SJSA1 (cell line): ENCODE data around the gene FIZ1. TPM values are rescaled to one million over a fixed set of nuclear protein-coding genes. Genes with fewer than 3 reads are reported as not detected.
A peak's percentile ranks its signal among the peaks of the same experiment; 100 is the strongest.

Source experiments
- DNase-seq, 2 experiments: peaks; one replicate each; pipeline ENCODE4 v3.0.0-alpha.2; 2015 to 2020; ENCODE audit warnings: low spot score in 2 of 2, low read depth in 1 of 2
- H3K27ac ChIP-seq: fragments of 250-450 bp; sonication (Bioruptor Pico); 2 replicates; pipeline ENCODE4 v1.5.1; 2020; ENCODE audit warnings: mild to moderate bottlenecking, moderate library complexity
- H3K27me3 ChIP-seq: fragments of 250-450 bp; sonication (Bioruptor Pico); replicated peaks from 2 replicates; pipeline ENCODE4 v1.5.1; 2020; ENCODE audit warnings: mild to moderate bottlenecking, moderate library complexity
- H3K36me3 ChIP-seq: fragments of 250-450 bp; sonication (Bioruptor Pico); 2 replicates; pipeline ENCODE4 v1.5.1; 2020; ENCODE audit warnings: mild to moderate bottlenecking
- H3K4me1 ChIP-seq: fragments of 250-450 bp; sonication (Bioruptor Pico); replicated peaks from 2 replicates; pipeline ENCODE4 v1.6.1; 2021; ENCODE audit warnings: mild to moderate bottlenecking
- H3K4me3 ChIP-seq: fragments of 250-450 bp; sonication (Bioruptor Pico); 2 replicates; pipeline ENCODE4 v1.5.1; 2020; ENCODE audit warnings: mild to moderate bottlenecking
- H3K9me3 ChIP-seq: fragments of 250-450 bp; sonication (Bioruptor Pico); replicated peaks from 2 replicates; pipeline ENCODE4 v1.5.1; 2020; ENCODE audit warnings: mild to moderate bottlenecking
- total RNA-seq: library from RNA; depleted of rRNA; stranded (reverse); fragments of >200 nt; shearing (Covaris generic); gene quantifications from 2 replicates; pipeline ENCODE4 v1.2.3, GENCODE V29; 2014; rRNA removed

Gene FIZ1
- total RNA-seq, result 2.4 and 5.4 TPM in 2 replicates

GRCh38 chr19:55599468-55599841 lies at the start of gene FIZ1:
FIZ1 (minus strand) TSS chr19:55599517; CDS start chr19:55597865, 1,652 bp downstream.
- peak; percentile 98 to 100 for DNase-seq
- Histone ChIP-seq H3K9me3 (no peaks in the 10 kb centered on the region), H3K27ac (peak within 1 kb of the TSS; percentile 93), H3K36me3 (peaks cover 39% of the 10 kb centered on the region), H3K4me3 (peak within 1 kb of the TSS; percentile 64), H3K27me3 (no peaks in the 10 kb centered on the region), H3K4me1 (peaks cover 9% of the 10 kb centered on the region)

- peak overlapping the region; percentile 57 for H3K4me3 ChIP-seq
Observed at GRCh38 chr19:55648585-55649267, 49.4 kb upstream of the FIZ1 start.

GRCh38 chr19:55647732-55648584 lies 48.6 kb upstream of the FIZ1 start, which contains the start of gene CCDC106:
CCDC106 (plus strand) TSS chr19:55648212; CDS start chr19:55649047, 835 bp downstream.
- DNase-seq, result peak; percentile 67 to 69
- Histone ChIP-seq H3K9me3 (no peaks in the 10 kb centered on the region), H3K4me3 (peak within 1 kb of the TSS; percentile 57), H3K4me1 (peaks cover 27% of the 10 kb centered on the region), H3K36me3 (peaks cover 32% of the 10 kb centered on the region), H3K27ac (no peak within 1 kb of the TSS), H3K27me3 (no peaks in the 10 kb centered on the region)

More at GRCh38 chr19:55648585-55649267, 49.4 kb upstream of the FIZ1 start:
- peak in 1 of 2 experiments; percentile 40 for DNase-seq
- H3K27me3 ChIP-seq, result no peaks in the 10 kb centered on the region
- H3K27ac ChIP-seq, result no peak overlapping the region
- peaks cover 27% of the 10 kb centered on the region for H3K36me3 ChIP-seq
- peaks cover 26% of the 10 kb centered on the region for H3K4me1 ChIP-seq
- H3K9me3 ChIP-seq, result no peaks in the 10 kb centered on the region

GRCh38 chr19:55646889-55647731 lies 47.8 kb upstream of the FIZ1 start:
- DNase-seq, result no peak
- Histone ChIP-seq H3K36me3 (peaks cover 37% of the 10 kb centered on the region), H3K4me3 (no peak overlapping the region; the same call in 1 of the 2 replicates), H3K4me1 (peaks cover 35% of the 10 kb centered on the region), H3K27me3 (no peaks in the 10 kb centered on the region), H3K9me3 (no peaks in the 10 kb centered on the region), H3K27ac (no peak overlapping the region)

- H3K4me3 ChIP-seq, result no peak overlapping the region
- DNase-seq, result no peak
- no peaks in the 10 kb centered on the region for H3K9me3 ChIP-seq
- no peaks in the 10 kb centered on the region for H3K27me3 ChIP-seq
- peaks cover 37% of the 10 kb centered on the region for H3K36me3 ChIP-seq
- H3K27ac ChIP-seq, result no peak overlapping the region
- H3K4me1 ChIP-seq, result peaks cover 39% of the 10 kb centered on the region
Observed at GRCh38 chr19:55645512-55645881, 46.2 kb upstream of the FIZ1 start.

- H3K27me3 ChIP-seq, result no peaks in the 10 kb centered on the region
- H3K4me1 ChIP-seq, result peaks cover 44% of the 10 kb centered on the region
- peak overlapping the region; percentile 63; the same call in 1 of the 2 replicates for H3K4me3 ChIP-seq
- peaks cover 37% of the 10 kb centered on the region for H3K36me3 ChIP-seq
- H3K27ac ChIP-seq, result no peak overlapping the region
- DNase-seq, result no peak
- no peaks in the 10 kb centered on the region for H3K9me3 ChIP-seq
Observed at GRCh38 chr19:55644842-55645511, 45.7 kb upstream of the FIZ1 start.

GRCh38 chr19:55644191-55644833 lies 45.0 kb upstream of the FIZ1 start:
- no peaks in the 10 kb centered on the region for H3K27me3 ChIP-seq
- peak overlapping the region; percentile 63 for H3K4me3 ChIP-seq
- H3K36me3 ChIP-seq, result peaks cover 40% of the 10 kb centered on the region
- H3K27ac ChIP-seq, result no peak overlapping the region
- H3K9me3 ChIP-seq, result no peaks in the 10 kb centered on the region
- DNase-seq, result no peak
- H3K4me1 ChIP-seq, result peaks cover 51% of the 10 kb centered on the region

- Histone ChIP-seq H3K27me3 (no peaks in the 10 kb centered on the region), H3K9me3 (no peaks in the 10 kb centered on the region), H3K4me3 (peak overlapping the region; percentile 63), H3K27ac (no peak overlapping the region), H3K4me1 (peaks cover 51% of the 10 kb centered on the region), H3K36me3 (peaks cover 43% of the 10 kb centered on the region)
- DNase-seq, result no peak
Observed at GRCh38 chr19:55643887-55644176, 44.5 kb upstream of the FIZ1 start.

- peak within 1 kb of the TSS; percentile 63 for H3K4me3 ChIP-seq
- DNase-seq, result peak; percentile 74 to 76
- peaks cover 46% of the 10 kb centered on the region for H3K36me3 ChIP-seq
- H3K27ac ChIP-seq, result no peak within 1 kb of the TSS
- H3K27me3 ChIP-seq, result no peaks in the 10 kb centered on the region
- H3K9me3 ChIP-seq, result no peaks in the 10 kb centered on the region
- H3K4me1 ChIP-seq, result peaks cover 46% of the 10 kb centered on the region
Observed at GRCh38 chr19:55643003-55643886, 43.9 kb upstream of the FIZ1 start, which contains the start of gene ZNF581. ZNF581 (plus strand) TSS chr19:55643649; CDS start chr19:55644572, 923 bp downstream.

GRCh38 chr19:55642153-55643002 lies 43.1 kb upstream of the FIZ1 start:
- peaks cover 39% of the 10 kb centered on the region for H3K4me1 ChIP-seq
- H3K27me3 ChIP-seq, result no peaks in the 10 kb centered on the region
- H3K27ac ChIP-seq, result no peak overlapping the region
- peak overlapping the region; percentile 63 for H3K4me3 ChIP-seq
- no peaks in the 10 kb centered on the region for H3K9me3 ChIP-seq
- DNase-seq, result no peak
- H3K36me3 ChIP-seq, result peaks cover 52% of the 10 kb centered on the region

GRCh38 chr19:55641426-55642152 lies 42.3 kb upstream of the FIZ1 start:
- no peak for DNase-seq
- no peaks in the 10 kb centered on the region for H3K9me3 ChIP-seq
- H3K36me3 ChIP-seq, result peaks cover 44% of the 10 kb centered on the region
- no peaks in the 10 kb centered on the region for H3K27me3 ChIP-seq
- H3K27ac ChIP-seq, result peak overlapping the region; percentile 73
- H3K4me3 ChIP-seq, result peak overlapping the region; percentile 63
- H3K4me1 ChIP-seq, result peaks cover 39% of the 10 kb centered on the region
